Vein endothelial cell (primary cell): ENCODE data around the gene PLG. TPM values are rescaled to one million over a fixed set of nuclear protein-coding genes. Genes with fewer than 3 reads are reported as not detected.

ENCODE experiments used
- total RNA-seq: library from RNA; depleted of rRNA; stranded (reverse); fragments of >200 nt; gene quantifications from 2 replicates; pipeline ENCODE4 v1.2.3, GENCODE V29; 2012

The PLG gene
- total RNA-seq = not detected in 2 replicates

DNA sequence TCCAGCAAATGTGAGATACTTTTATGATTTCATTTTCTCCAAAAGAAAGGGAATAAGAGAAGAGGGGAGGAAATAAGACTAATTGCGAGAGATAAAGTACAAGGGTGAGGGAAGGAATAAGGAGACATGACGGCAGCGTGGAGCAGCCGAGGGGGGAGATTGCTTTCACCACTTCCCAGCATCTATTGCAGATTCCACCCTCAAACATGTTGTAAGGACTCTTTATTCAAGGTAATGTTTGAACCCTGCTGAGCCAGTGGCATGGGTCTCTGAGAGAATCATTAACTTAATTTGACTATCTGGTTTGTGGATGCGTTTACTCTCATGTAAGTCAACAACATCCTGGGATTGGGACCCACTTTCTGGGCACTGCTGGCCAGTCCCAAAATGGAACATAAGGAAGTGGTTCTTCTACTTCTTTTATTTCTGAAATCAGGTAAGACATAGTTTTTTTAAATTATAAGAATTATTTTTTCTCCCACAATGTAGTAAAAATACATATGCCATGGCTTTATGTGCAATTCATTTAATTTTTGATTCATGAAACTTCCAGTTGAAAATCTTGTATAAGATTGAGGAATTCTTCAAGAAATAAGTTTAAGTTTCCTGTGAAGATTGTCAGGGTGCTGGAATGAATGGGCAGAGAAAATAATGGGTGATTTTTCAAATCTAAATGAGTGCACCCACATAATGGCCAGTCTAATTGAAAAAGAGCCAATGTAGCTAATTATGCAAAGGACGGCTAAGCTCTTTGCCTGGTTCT, at the start of gene PLG:
TSS of gene PLG (plus strand) at position 327 of the 763 bp plus-strand sequence. CDS start at position 388, 61 bp downstream.

GRCh38 chr6:160664198-160664597, 37.8 kb upstream of the PLG start, which contains the start of gene LPA:
LPA (minus strand) TSS chr6:160664275; CDS start chr6:160664214, 61 bp downstream.

Other genes with a start within 250 kb of the PLG start
- gene LPA, start 38.0 kb upstream of the PLG start, total RNA-seq = not detected in 2 replicates